Measurements from ENCODE around the gene NEURL4.

NEURL4 gene

GRCh38 chr17:7324438-7324779, 4.7 kb downstream of the NEURL4 start:
- Mint-ChIP-seq H3K4me1 (ENCODE audit: low read depth) (peaks cover 12% of the 10 kb centered on the region), H3K9me3 (no peaks in the 10 kb centered on the region), H3K27ac (no peak overlapping the region), H3K36me3 (ENCODE audit: low read depth) (peaks cover 25% of the 10 kb centered on the region), H3K27me3 (ENCODE audit: low read depth) (no peaks in the 10 kb centered on the region), H3K4me3 (no peak overlapping the region)
- no peak for DNase-seq (ENCODE audit: low spot score)

DNA sequence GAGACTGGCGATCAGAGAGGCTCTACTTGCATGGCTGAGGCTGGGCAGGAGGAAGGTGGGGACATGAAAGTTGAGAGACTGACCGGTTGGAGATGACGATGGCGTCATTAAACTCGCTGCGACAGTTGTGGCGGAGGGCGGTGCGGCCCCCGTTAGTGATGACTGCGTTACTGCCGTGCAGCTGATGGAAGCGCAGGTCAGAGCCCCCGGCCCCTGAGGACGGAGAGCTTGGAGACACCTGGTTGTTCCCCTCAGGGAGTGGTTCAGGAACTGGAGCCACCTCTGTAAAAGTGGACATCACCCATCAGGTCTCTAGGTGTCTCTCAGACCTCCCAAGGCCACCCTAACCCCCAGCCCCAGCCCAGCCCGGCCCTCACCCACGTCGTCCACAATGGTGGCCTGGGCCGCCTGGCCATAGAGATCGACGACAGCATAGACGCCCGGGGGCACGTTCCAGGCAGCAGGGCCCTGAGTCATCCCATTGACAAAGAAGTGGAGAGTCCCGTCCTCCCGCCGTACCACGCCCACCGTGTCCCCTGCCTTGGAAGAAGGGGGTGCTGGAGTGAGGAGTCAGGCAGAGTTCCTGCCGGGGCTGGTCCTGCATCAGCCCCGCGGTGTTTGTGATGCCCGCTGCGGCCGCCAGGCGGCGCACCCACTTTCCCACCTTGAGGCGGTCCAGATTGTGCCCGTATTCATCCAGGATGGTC, 5.3 kb downstream of the NEURL4 start:
- Mint-ChIP-seq H3K4me3 (no peak overlapping the region), H3K27me3 (ENCODE audit: low read depth) (no peaks in the 10 kb centered on the region), H3K9me3 (no peaks in the 10 kb centered on the region), H3K4me1 (ENCODE audit: low read depth) (peaks cover 12% of the 10 kb centered on the region), H3K27ac (no peak overlapping the region), H3K36me3 (ENCODE audit: low read depth) (peaks cover 25% of the 10 kb centered on the region)
- DNase-seq (ENCODE audit: low spot score), result peak; percentile 55

DNA sequence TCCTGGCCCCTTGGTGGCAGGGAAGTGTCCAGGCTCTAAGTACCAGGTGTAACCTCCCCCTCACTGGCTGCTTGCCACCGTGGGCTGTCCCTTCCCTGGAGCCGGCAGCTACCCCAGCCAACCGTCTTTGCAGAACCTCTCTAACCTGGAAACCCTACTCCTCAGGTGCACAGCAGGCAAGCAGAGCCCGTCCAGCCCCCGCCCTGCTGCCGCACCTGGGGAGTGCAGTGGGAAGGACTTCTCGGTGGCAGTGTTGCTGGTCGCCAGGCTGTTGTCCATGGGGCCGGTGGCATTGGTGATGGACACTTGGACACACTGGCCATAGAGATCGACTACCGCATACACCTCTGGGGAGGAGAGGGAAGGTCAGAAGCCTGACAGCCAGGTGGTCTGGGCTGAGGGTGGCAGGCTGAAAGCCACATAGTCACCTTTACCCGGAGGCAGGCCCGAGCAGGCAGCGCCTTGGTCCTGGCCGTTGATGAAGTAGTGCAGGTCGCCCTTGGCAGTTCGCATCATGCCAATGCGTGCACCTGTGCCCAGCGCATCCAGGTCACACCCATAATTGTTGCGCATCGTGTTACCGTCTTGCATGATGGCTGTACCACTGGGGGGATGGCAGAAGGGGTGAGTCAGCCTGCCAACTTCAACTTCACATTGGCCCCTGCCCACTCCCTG, 6.5 kb downstream of the NEURL4 start:
- Mint-ChIP-seq H3K9me3 (no peaks in the 10 kb centered on the region), H3K4me1 (ENCODE audit: low read depth) (peaks cover 3% of the 10 kb centered on the region), H3K27ac (no peak overlapping the region), H3K4me3 (no peak overlapping the region), H3K27me3 (ENCODE audit: low read depth) (no peaks in the 10 kb centered on the region), H3K36me3 (ENCODE audit: low read depth) (peaks cover 32% of the 10 kb centered on the region)
- no peak for DNase-seq (ENCODE audit: low spot score)

DNA sequence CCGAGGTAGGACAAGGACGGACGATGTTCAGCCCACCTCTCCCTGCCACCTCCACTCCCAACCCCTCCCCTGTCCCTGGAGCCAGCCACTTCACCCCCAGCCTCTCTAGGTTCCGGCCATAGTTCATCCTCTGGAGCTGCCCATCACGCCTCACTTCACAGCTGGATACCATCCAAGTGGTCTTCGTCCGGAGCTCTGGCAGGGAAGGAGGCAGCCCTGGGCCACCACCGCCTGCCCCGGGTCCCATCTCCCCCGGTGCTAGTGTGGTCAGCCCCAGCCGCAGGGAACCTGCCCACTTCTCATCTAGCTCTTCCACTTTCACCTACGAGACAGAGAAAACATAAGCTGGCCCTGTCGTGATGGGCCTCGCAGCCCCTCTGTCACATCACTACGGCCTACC, 7.7 kb downstream of the NEURL4 start:
- peaks cover 36% of the 10 kb centered on the region for H3K36me3 Mint-ChIP-seq (ENCODE audit: low read depth)
- no peak overlapping the region for H3K27ac Mint-ChIP-seq
- H3K9me3 Mint-ChIP-seq, result no peaks in the 10 kb centered on the region
- peaks cover 3% of the 10 kb centered on the region for H3K4me1 Mint-ChIP-seq (ENCODE audit: low read depth)
- no peak for DNase-seq (ENCODE audit: low spot score)
- no peak overlapping the region for H3K4me3 Mint-ChIP-seq
- no peaks in the 10 kb centered on the region for H3K27me3 Mint-ChIP-seq (ENCODE audit: low read depth)

- peaks cover 43% of the 10 kb centered on the region for H3K36me3 Mint-ChIP-seq (ENCODE audit: low read depth)
Measured at GRCh38 chr17:7318121-7318860, 10.8 kb downstream of the NEURL4 start.

DNA sequence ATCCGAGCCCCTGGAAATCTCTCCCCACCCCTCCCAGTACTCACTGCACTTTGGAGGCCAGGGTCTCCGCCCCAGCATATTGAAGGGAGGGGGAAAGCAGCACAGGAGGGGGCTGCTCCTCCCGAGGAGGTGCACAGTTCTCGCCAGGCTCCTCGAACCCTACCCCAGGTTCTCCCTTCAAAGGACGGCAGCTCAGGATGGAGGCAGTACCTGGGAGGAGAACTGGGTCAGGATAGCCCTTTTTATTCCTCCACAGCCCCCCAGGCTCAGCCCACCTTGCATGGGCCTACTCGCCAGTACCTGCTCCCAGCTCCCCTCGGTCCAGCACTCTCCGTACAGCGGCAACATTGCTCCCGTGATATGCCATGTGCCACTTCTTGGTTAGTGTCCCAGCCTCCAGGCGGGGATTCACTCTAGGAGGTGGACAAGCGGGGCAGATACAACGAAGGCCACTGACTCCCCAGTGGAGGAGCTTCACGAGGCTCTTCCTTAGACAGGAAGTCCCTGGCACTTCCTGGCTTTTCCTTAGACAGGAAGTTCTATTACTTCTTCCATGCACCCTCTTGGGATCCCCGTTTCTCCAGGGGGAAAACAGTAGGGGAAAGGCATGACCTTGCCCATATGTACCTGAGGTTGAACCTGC, 11.9 kb downstream of the NEURL4 start:
- Mint-ChIP-seq H3K9me3 (no peaks in the 10 kb centered on the region), H3K27me3 (ENCODE audit: low read depth) (no peaks in the 10 kb centered on the region), H3K4me1 (ENCODE audit: low read depth) (peaks cover 16% of the 10 kb centered on the region), H3K4me3 (peak overlapping the region; percentile 54), H3K27ac (no peak overlapping the region), H3K36me3 (ENCODE audit: low read depth) (peaks cover 48% of the 10 kb centered on the region)
- DNase-seq (ENCODE audit: low spot score), result no peak

More at GRCh38 chr17:7318121-7318860, 10.8 kb downstream of the NEURL4 start:
- Mint-ChIP-seq H3K27me3 (ENCODE audit: low read depth) (no peaks in the 10 kb centered on the region), H3K4me1 (ENCODE audit: low read depth) (peaks cover 12% of the 10 kb centered on the region), H3K4me3 (no peak overlapping the region), H3K9me3 (no peaks in the 10 kb centered on the region), H3K27ac (no peak overlapping the region)
- no peak for DNase-seq (ENCODE audit: low spot score)

GRCh38 chr17:7315570-7316235, 13.4 kb downstream of the NEURL4 start:
- H3K36me3 Mint-ChIP-seq (ENCODE audit: low read depth), result peaks cover 50% of the 10 kb centered on the region
- no peak for DNase-seq (ENCODE audit: low spot score)
- no peaks in the 10 kb centered on the region for H3K9me3 Mint-ChIP-seq
- H3K4me3 Mint-ChIP-seq, result peak overlapping the region; percentile 87
- peaks cover 26% of the 10 kb centered on the region for H3K4me1 Mint-ChIP-seq (ENCODE audit: low read depth)
- H3K27ac Mint-ChIP-seq, result peak overlapping the region; percentile 88
- H3K27me3 Mint-ChIP-seq (ENCODE audit: low read depth), result no peaks in the 10 kb centered on the region

DNA sequence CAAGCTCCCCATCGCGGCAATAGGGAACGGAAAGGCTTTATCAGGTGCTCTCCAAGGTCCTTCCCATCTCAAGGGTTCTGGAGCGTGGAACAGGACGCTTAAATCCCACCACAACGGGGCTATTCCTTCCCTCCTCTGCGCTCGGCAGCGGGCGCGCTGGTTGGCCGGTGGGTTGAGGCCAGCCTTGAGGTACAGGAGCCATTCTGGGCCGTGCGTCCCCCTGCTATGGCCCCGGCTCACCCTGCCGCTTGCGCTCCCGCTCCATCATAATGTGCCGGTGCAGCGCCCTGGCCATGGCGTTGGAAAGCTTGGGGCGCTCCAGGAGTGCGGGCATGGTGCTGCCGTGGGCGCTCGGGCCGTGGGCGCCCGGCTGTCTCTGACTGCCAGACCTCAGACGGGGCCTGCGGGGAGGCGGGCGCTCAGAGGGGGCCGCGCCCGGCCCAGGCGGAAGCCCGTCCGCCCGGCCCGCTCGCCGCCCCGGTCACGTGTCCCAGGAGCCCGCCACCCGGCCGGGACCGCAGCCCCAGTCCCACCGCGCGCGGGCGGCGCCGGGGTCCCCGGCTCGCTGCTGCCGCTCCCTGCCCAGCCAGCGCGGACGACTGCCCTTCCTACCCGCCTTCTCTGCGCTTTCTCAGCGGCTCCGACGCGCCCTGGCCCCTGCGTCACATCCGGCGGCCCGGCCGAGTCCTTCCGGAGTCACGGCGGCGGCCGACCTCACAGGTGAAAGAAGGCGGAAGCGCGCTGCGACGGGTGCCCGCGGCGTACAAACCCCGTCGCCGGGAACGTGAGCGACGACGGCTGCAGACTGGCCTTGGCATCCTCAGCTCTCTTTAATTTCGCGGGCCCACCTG, 14.2 kb downstream of the NEURL4 start, which contains the start of gene GPS2:
Gene GPS2 (minus strand): TSS at position 642 of the 851 bp plus-strand sequence. CDS start 308 bp downstream, at position 334.
- Mint-ChIP-seq H3K27me3 (ENCODE audit: low read depth) (no peaks in the 10 kb centered on the region), H3K27ac (peak within 1 kb of the TSS; percentile 88), H3K36me3 (ENCODE audit: low read depth) (peaks cover 58% of the 10 kb centered on the region), H3K4me3 (peak within 1 kb of the TSS; percentile 89), H3K4me1 (ENCODE audit: low read depth) (peaks cover 34% of the 10 kb centered on the region), H3K9me3 (no peaks in the 10 kb centered on the region)
- DNase-seq (ENCODE audit: low spot score), result peak; percentile 93

- DNase-seq (ENCODE audit: low spot score), result no peak
- H3K27ac Mint-ChIP-seq, result peak overlapping the region; percentile 82
Measured at GRCh38 chr17:7313890-7314718, 15.0 kb downstream of the NEURL4 start.

DNA sequence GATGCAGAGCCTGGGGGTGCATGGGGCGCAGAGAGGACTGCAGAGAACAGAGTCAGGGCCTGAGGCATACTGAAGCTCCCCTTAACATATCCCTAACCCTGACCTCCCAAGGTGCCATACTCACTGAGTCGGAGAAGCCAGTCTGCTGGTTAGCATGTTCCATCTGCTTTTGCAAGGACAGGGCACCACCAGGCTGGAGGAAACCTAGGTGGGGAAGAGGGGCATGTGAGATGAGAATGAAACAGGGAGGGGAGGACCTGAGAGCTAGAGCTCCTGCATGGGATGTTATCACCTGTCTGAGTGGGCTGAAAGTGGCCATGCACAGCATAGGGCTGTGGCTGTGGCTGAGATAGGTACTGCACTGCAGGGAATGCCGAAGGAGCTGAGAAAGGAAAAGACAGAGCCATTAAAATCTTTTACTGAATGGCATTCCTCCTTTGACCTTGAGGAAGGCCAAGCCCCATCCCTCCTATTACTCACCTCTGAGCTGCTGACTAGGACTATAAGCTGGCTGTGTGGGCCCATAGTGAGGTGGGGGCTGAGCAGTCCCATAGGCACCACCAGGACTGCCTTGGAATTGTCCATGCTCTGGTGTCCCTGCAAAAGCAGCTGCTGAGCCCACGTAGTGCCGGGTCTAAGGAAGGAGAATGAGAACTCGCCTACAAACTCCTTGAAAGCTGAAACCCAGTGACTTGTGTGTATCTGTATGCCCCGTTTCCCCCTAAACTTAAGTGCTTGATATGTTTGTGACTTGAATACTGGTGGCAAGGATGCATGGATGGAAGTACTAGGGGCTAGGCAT, 15.8 kb downstream of the NEURL4 start:
- H3K4me3 Mint-ChIP-seq, result peak overlapping the region; percentile 14
- no peaks in the 10 kb centered on the region for H3K27me3 Mint-ChIP-seq (ENCODE audit: low read depth)
- H3K36me3 Mint-ChIP-seq (ENCODE audit: low read depth), result peaks cover 69% of the 10 kb centered on the region
- no peak for DNase-seq (ENCODE audit: low spot score)
- peak overlapping the region; percentile 82 for H3K27ac Mint-ChIP-seq
- peaks cover 40% of the 10 kb centered on the region for H3K4me1 Mint-ChIP-seq (ENCODE audit: low read depth)
- no peaks in the 10 kb centered on the region for H3K9me3 Mint-ChIP-seq

More at GRCh38 chr17:7313890-7314718, 15.0 kb downstream of the NEURL4 start:
- Mint-ChIP-seq H3K4me1 (ENCODE audit: low read depth) (peaks cover 40% of the 10 kb centered on the region), H3K27me3 (ENCODE audit: low read depth) (no peaks in the 10 kb centered on the region), H3K36me3 (ENCODE audit: low read depth) (peaks cover 66% of the 10 kb centered on the region), H3K4me3 (peak overlapping the region; percentile 89), H3K9me3 (no peaks in the 10 kb centered on the region)

- Mint-ChIP-seq H3K4me1 (ENCODE audit: low read depth) (peaks cover 40% of the 10 kb centered on the region), H3K4me3 (no peak overlapping the region), H3K36me3 (ENCODE audit: low read depth) (peaks cover 66% of the 10 kb centered on the region), H3K27me3 (ENCODE audit: low read depth) (no peaks in the 10 kb centered on the region), H3K27ac (peak overlapping the region; percentile 72), H3K9me3 (no peaks in the 10 kb centered on the region)
- DNase-seq (ENCODE audit: low spot score), result no peak
Measured at GRCh38 chr17:7312432-7313087, 16.6 kb downstream of the NEURL4 start.
